ENCODE results near the gene FBXL3.
A peak's percentile ranks its signal among the peaks of the same experiment; 100 is the strongest.
"Not testable (repeated sequence)": the region's sequence is repeated elsewhere in the genome, so short reads cannot be mapped to it uniquely, and the experiment has no call there.

Gene FBXL3

DNA sequence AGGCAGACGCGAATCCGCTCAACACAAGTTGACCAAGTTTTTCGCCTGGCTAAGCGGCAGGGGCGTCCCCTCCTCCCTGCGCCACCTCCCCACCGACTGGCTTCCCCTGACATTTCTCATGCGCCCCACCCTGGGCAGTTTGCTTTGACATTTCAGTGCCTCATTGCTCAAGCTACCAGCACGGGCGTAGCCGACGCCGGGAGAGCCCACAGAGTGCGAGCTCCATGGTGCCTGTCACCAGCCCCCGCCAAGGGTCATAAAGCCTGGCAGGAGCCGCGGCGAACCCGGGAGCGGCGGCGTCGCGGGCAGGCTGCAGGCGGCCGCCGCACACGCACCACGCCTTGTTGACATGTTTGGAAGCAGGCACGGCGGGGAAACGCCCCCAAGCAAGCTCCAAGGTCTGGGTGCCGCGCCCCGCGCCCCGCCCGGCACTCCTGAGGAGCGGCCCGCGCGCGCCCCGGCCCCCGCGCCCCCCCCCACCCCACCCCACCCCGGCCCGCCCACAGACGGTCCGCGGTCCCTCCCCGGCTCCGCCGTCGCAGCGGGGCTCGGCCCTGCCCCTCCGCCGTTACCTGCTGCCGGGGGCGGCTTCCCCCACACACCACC is 601 bp downstream of the FBXL3 start:
- peak; percentile 80 to 92 (median 89) for DNase-seq

DNA sequence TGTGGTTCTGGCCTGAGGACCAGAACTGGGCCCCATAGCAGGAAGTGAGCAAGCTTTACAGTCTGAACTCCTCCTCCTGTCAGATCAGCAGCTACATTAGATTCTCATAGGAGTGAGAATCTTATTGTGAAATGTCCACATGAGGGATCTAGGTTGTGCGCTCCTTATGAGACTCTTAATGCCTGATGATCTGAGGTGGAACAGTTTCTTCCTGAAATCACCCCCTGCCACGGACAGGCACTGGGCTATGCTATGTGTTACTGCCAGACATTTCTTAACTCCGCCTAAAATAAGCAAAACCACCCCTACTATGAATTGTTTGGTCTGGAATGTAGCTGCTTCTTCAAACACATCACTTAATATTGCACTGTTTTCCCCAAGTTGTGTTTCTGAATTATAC is 4.6 kb downstream of the FBXL3 start:
- peak in 3 of 4 experiments; percentile 27 to 42 (median 31) for DNase-seq

- no peak for DNase-seq
Measured at GRCh38 chr13:77019756-77020155, 7.2 kb downstream of the FBXL3 start.

DNA sequence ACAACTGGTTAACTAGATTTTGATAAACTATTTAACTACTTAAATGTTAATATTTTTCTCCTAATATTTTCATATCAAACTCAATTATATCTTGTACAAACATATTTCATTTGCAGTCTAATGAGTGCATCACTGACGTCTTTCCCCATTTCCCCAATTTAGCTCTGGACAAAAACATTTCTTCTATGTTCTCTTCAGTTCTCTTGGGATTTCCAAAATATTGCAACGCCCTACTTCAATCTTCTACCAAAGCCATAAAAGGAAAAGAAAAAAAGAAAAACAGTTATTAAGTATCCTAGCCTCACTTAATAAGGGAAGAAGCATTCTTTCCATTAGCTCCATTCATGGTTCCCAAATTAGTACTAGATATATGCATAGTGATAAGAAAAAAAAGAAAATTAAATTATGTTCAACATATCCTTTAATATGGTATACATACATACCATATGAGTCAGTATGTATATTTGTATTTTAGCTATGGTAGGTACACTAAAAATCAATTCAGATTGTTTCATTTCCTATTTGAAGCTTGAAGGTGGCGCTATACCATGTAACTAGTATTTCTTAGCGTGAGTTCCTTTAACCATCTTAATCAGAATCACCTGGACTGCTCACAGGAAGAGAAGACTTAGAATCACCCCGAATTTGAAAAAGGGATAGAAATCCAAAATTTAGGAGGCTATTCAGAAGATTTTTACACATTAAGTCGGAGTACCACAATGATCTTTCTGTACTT is 9.9 kb downstream of the FBXL3 start:
- no peak for DNase-seq

DNA sequence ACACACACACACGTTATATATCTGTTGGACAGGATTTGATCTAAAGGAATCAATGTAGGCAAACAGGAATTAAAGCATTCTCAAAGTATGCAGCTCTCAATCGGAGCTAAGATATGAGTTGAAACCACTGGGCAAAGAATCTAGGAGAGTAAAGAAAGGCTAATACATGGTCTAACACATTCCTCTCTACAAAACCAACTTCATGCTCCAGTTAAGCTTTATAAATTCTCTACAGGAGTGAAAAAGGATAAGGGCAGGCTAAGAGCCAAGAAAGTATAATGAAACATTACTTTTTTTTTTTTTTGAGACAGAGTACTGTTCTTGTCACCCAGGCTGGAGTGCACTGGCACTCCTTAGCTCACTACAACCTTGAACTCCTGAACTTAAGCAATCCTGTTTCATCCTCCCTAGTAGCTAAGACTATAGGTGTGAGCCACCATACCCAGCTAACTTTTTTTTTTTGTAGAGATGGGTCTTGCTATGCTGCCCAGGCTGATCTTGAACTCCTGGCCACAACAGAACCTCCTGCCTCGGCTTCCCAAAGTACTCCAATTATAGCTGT is 10.6 kb downstream of the FBXL3 start:
- no peak for DNase-seq

DNA sequence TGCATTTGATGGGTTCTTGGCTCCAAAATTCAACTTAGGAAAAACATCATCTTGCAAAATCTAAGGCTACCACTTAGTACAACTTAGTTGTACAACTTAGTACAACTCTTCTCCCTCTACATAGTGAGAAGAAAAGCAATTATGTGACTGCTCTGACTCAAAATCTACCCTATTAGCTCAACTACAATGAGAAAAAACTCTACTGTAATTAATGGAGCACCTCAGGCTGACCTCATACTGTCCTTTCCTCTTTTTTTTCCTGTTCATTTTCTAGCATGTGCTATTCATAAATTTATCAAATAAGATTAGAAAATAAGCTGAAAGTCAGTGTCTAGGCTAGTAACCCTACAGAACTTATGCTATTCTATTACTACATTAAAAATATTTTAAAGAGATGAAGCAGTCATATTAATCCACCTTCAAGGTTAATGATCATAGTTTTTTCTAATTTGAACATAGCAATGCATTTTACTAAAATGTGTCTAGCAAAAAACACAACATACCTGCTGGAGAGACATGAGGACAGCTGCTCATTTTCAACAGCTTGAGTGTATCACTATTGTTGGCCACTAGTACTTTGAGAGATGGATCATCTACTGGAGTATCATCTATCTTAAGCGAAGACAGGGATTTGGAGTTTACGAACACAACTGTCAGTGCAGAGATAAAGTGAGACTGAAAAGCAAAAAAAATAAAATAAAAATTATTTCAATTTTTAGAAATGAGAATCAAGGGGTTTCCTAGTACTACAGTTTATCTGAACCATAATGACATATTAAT is 11.9 kb downstream of the FBXL3 start:
- no peak for DNase-seq

- DNase-seq: no peak
Measured at GRCh38 chr13:77013853-77014542, 13.0 kb downstream of the FBXL3 start.

GRCh38 chr13:77009719-77010118 is 17.2 kb downstream of the FBXL3 start:
- not testable (repeated sequence) for DNase-seq

DNA sequence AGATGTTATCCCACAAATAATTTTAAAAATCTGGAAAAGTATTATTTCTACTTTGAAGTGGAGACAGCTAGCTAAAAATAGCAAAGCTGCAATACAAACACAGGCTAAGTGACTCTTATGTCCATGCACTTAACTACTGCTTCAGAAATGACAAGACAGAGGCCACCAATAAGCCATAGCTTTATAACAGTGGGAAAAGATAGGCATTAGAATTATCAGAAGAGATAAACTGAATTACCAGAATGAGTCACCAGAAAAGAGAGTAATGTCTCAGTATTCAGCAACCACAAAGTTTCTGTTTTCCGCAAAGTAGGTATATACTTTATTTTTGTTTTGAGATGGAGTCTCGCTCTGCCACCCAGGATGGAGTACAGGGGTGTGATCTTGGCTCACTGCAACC is 17.9 kb downstream of the FBXL3 start:
- DNase-seq: no peak

DNA sequence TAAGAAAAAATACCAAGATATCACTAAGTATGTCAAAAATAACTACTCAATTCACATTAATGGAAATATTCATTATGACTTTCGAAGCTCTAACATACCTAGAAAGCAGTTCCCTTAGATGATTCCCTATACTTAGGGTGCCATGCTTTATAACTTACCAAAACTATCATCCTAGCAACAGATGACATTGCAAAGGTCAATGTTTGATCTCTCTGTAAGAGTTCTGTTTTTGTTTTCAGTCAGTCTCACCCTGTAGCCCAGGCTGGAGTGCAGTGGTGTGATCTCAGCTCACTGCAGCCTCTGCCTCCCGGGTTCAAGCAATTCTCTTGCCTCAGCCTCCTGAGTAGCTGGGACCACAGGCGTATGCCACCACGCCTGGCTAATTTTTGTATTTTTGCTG is 18.6 kb downstream of the FBXL3 start:
- DNase-seq: not testable (repeated sequence)

- peak in 3 of 4 experiments; percentile 20 to 48 (median 35) for DNase-seq
Measured at GRCh38 chr13:77002590-77003190, 24.3 kb downstream of the FBXL3 start.

- DNase-seq: no peak
Measured at GRCh38 chr13:77001963-77002587, 24.9 kb downstream of the FBXL3 start.

GRCh38 chr13:77001540-77001939 is 25.4 kb downstream of the FBXL3 start:
- DNase-seq: no peak

- DNase-seq: no peak
Measured at GRCh38 chr13:77000475-77000874, 26.5 kb downstream of the FBXL3 start.

DNA sequence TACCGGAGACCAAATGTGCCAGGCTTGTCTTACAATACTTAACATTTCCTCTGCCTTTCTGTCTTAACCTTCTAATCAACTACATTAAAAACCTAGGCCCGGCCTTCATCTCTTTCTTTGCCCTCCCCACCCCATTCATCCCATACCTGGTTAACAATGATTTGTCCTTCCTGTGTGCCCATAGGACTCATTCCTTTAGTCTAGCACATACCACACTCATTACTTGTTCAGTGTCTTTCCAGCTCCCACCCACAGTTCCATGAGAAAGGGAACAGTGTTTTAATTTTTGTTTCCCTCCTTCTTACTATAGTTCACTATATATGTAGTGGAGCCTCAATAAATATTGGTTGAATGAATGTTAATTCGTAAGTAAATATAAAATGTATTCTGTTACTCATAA is 32.7 kb downstream of the FBXL3 start:
- no peak for DNase-seq

DNA sequence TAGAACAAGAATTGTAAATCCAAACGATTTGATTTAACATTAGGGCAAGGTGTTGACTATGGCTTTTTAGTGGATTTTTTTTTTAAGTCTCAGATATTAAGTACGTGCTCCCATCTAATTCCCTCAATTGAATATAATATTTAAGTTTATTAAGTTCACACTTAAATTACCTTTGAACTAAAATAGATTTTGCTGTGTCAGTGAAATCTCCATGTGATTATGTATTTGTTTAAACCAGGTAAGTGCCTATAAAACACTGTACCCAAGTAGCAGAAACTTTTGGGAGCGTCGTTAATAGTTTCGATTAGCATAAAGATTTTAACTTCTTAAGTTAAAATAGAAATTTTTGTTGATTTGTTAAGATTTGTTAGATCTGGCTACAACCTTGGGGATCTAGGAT is 33.5 kb downstream of the FBXL3 start:
- DNase-seq: no peak

GRCh38 chr13:76993021-76993420 is 33.9 kb downstream of the FBXL3 start:
- DNase-seq: peak; percentile 55 to 81 (median 72)

DNA sequence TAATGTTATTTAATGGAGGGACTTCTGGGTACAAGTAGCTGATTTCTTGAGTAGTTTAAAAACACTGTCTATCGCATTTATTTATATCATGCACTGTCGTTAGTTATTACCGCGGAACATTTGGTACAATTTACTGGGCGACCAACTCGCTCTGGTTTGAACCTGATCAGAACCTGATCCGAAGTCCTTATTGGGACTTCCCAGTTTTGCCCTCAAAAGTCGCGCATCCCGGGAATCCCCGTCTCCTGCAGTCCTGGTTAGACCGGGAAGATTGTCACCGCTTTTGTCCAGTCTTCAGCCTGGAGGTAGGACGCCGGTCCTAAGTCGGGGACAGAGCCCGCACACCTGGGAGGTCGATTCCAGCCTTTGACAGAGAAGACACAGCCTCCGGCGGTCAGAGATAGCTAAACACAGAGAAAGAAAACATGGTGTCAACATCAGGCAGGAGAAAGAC is 34.4 kb downstream of the FBXL3 start:
- peak; percentile 17 to 56 (median 42) for DNase-seq

DNA sequence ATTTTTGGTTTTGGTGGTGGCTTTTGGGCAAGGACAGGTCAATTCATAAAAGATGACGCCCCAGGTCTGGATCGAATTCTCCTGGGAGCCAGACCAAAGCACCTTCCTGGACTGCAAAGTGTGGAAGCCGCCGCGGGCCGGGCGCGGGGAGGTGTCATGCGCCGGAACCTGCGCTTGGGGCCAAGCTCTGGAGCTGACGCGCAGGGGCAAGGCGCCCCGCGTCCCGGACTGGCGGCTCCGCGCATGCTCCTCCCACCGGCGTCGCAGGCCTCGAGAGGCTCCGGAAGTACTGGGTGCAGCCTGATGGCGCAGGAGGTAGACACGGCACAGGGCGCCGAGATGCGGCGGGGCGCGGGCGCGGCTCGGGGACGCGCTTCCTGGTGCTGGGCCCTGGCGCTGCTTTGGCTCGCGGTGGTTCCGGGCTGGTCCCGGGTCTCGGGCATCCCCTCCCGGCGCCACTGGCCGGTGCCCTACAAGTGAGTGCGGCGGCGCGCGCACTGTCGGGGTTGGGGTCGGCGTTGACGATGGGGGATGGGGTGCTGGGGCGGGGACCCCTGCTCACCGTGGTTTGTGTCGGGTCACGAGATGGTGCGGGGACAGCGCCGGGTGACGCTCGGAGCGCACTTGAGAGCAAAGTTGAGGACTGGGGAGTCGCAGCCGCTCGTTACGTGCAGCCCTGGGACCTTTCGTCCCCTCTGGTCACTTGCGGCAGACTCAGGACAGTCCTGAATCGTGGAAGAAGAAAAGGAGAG is 35.0 kb downstream of the FBXL3 start, which contains the start of gene CLN5:
TSS of gene CLN5 (plus strand) at position 286 of the 752 bp plus-strand sequence. CDS start at position 304, 18 bp downstream.
- DNase-seq: peak; percentile 95 to 98 (median 98)

DNA sequence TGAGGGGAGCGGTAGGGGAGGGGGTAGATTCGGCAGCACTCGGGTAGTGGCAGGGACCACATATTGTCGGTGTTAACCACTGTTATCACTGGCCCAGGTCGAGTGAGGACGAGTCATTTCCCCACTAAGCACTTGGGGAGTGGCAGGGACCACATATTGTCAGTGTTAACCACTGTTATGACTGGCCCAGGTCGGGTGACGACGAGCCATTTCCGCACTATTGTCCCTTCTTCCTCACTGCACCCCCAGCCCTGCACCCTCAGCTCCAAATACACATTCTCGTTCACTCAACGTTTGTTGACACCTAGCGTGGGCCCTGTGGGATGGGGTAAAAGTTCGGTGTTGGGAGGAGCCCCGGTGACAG is 35.5 kb downstream of the FBXL3 start:
- peak; percentile 8 to 19 (median 12) for DNase-seq

DNA sequence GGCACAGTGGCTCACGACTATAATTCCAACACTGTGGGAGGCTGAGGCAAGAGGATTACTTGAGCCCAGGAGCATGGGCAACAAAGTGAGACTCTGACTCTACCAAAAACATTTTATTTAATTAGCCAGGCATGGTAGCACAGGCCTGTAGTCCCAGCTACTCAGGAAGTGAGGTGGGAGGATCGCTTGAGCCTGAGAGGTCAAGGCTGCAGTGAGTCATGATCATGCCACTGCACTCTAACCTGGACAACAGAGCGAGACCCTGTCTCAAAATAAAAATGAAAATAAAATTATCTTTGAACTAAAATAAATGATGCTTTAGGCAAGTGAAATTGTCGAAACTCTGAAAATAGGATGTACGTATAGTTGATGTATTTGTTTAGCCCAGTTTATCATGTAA is 43.3 kb downstream of the FBXL3 start:
- DNase-seq: no peak
